ENCODE results near the gene CLDN9. TPM values are rescaled to one million over a fixed set of nuclear protein-coding genes. Genes with fewer than 3 reads are reported as not detected.

Gene CLDN9
- total RNA-seq, 1 donor from 2014 or later, result 5.4 TPM

- H3K4me1 Mint-ChIP-seq, result peaks cover 30% of the 10 kb centered on the region
- DNase-seq (ENCODE audit: low spot score in 2 of 2, unreplicated experiment in 2 of 2), result no peak
- TF ChIP-seq, protein P1, sequence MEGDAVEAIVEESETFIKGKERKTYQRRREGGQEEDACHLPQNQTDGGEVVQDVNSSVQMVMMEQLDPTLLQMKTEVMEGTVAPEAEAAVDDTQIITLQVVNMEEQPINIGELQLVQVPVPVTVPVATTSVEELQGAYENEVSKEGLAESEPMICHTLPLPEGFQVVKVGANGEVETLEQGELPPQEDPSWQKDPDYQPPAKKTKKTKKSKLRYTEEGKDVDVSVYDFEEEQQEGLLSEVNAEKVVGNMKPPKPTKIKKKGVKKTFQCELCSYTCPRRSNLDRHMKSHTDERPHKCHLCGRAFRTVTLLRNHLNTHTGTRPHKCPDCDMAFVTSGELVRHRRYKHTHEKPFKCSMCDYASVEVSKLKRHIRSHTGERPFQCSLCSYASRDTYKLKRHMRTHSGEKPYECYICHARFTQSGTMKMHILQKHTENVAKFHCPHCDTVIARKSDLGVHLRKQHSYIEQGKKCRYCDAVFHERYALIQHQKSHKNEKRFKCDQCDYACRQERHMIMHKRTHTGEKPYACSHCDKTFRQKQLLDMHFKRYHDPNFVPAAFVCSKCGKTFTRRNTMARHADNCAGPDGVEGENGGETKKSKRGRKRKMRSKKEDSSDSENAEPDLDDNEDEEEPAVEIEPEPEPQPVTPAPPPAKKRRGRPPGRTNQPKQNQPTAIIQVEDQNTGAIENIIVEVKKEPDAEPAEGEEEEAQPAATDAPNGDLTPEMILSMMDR (IDR thresholded peaks at IDR 0.05; ENCODE audit: unreplicated experiment), result no peak
- H3K27ac Mint-ChIP-seq, result no peak overlapping the region
- H3K9me3 Mint-ChIP-seq, result no peaks in the 10 kb centered on the region
- H3K27me3 Mint-ChIP-seq (ENCODE audit: low read depth), result peaks cover 4% of the 10 kb centered on the region
- H3K4me3 Mint-ChIP-seq, result peak overlapping the region; percentile 84
- peaks cover 11% of the 10 kb centered on the region for H3K36me3 Mint-ChIP-seq
Measured at GRCh38 chr16:3025032-3026002, 12.6 kb downstream of the CLDN9 start.

- Mint-ChIP-seq H3K4me3 (no peak overlapping the region), H3K9me3 (no peaks in the 10 kb centered on the region), H3K36me3 (peaks cover 11% of the 10 kb centered on the region), H3K4me1 (peaks cover 30% of the 10 kb centered on the region), H3K27me3 (ENCODE audit: low read depth) (peaks cover 4% of the 10 kb centered on the region), H3K27ac (no peak overlapping the region)
- DNase-seq (ENCODE audit: low spot score in 2 of 2, unreplicated experiment in 2 of 2), result no peak
- TF ChIP-seq, protein P1 (IDR thresholded peaks at IDR 0.05; ENCODE audit: unreplicated experiment), result no peak
Measured at GRCh38 chr16:3026003-3026378, 13.3 kb downstream of the CLDN9 start.

GRCh38 chr16:3026609-3027488, 14.1 kb downstream of the CLDN9 start:
- H3K4me1 Mint-ChIP-seq, result peaks cover 26% of the 10 kb centered on the region

GRCh38 chr16:3027489-3027795, 14.7 kb downstream of the CLDN9 start:
- peaks cover 8% of the 10 kb centered on the region for H3K27me3 Mint-ChIP-seq (ENCODE audit: low read depth)
- no peaks in the 10 kb centered on the region for H3K9me3 Mint-ChIP-seq
- DNase-seq (ENCODE audit: low spot score in 2 of 2, unreplicated experiment in 2 of 2), result no peak
- H3K4me3 Mint-ChIP-seq, result no peak overlapping the region
- no peak overlapping the region for H3K27ac Mint-ChIP-seq
- H3K4me1 Mint-ChIP-seq, result peaks cover 20% of the 10 kb centered on the region
- peaks cover 11% of the 10 kb centered on the region for H3K36me3 Mint-ChIP-seq
- TF ChIP-seq, protein P1 (IDR thresholded peaks at IDR 0.05; ENCODE audit: unreplicated experiment), result no peak

More at GRCh38 chr16:3026609-3027488, 14.1 kb downstream of the CLDN9 start:
- DNase-seq (ENCODE audit: low spot score in 2 of 2, unreplicated experiment in 2 of 2), result no peak
- peaks cover 6% of the 10 kb centered on the region for H3K27me3 Mint-ChIP-seq (ENCODE audit: low read depth)
- TF ChIP-seq, protein P1 (IDR thresholded peaks at IDR 0.05; ENCODE audit: unreplicated experiment), result no peak
- H3K36me3 Mint-ChIP-seq, result peaks cover 11% of the 10 kb centered on the region
- no peak overlapping the region for H3K27ac Mint-ChIP-seq
- peak overlapping the region; percentile 8 for H3K4me3 Mint-ChIP-seq
- no peaks in the 10 kb centered on the region for H3K9me3 Mint-ChIP-seq

- Mint-ChIP-seq H3K36me3 (peaks cover 11% of the 10 kb centered on the region), H3K4me1 (peaks cover 13% of the 10 kb centered on the region), H3K9me3 (no peaks in the 10 kb centered on the region), H3K27me3 (ENCODE audit: low read depth) (peaks cover 14% of the 10 kb centered on the region), H3K4me3 (no peak overlapping the region), H3K27ac (no peak overlapping the region)
- TF ChIP-seq, protein P1 (IDR thresholded peaks at IDR 0.05; ENCODE audit: unreplicated experiment), result peak; percentile 82
- DNase-seq (ENCODE audit: low spot score in 2 of 2, unreplicated experiment in 2 of 2), result peak; percentile 87 to 92
Measured at GRCh38 chr16:3027983-3028715, 15.4 kb downstream of the CLDN9 start.

Measured in mesothelial cell of epicardium (in vitro differentiated cells).